Ecto neural progenitor cell (in vitro differentiated cells): ENCODE measurements around the gene PTH1R.

Experiments
- DNase-seq: peaks from one replicate; pipeline ENCODE4 v3.0.0-alpha.2; 2018; ENCODE audit warnings: low spot score

Gene PTH1R

DNA sequence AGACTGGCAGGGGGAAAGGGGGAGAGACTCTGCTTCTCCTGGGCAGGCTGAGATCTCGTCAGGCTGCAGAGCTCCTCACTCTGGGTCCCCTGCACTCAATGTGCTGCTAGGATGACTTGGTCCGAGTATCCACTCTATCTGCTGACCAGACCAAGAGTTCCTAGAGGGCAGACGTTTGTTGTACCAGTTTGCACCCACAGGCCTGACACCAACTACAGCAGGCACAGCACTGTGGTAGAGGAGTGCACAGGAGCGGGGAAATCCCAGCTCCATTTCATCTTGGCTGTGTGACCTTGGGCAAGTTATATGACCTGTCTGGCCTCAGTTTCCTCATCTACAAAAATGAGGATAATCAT lies 70.0 kb downstream of the PTH1R start:
- no peak for DNase-seq

DNA sequence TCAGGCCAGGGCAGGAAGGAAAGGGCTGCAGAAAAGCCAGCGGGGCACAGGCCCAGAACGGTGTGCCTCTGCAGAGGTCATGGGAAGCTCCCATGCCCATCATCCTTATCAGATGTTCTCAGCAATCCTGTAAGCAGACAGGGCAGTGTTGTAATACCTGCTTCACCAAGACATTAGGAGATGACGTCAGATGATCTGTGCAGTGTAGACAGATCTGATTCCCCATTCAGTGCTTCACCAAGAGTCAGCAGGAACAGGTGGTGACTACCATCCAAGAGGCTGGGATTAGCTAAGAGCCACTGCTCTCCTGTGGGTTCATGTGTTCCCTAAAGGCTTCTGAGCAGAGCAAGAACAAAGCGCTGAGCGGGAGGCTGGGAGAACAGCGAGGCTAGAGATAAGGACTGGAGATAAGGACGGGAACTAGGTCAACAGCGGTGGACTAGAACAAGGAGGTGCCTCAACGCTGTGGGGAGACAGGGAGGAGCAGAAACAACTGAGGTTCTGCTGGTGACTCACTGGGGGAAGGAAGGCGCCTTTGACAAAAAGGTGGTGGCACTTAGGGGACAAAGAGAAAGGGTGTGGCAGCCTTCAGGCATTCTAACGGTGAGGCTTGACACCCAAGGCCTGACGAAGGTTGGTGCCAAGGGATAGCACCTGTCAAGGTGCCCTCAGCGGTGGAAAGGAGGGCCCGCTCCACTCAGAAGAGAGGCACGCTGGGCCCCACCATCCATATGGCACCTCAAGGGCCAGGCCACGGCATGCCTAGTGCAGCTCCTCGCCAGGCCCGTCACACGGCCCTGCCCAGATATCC lies 70.7 kb downstream of the PTH1R start:
- no peak for DNase-seq

DNA sequence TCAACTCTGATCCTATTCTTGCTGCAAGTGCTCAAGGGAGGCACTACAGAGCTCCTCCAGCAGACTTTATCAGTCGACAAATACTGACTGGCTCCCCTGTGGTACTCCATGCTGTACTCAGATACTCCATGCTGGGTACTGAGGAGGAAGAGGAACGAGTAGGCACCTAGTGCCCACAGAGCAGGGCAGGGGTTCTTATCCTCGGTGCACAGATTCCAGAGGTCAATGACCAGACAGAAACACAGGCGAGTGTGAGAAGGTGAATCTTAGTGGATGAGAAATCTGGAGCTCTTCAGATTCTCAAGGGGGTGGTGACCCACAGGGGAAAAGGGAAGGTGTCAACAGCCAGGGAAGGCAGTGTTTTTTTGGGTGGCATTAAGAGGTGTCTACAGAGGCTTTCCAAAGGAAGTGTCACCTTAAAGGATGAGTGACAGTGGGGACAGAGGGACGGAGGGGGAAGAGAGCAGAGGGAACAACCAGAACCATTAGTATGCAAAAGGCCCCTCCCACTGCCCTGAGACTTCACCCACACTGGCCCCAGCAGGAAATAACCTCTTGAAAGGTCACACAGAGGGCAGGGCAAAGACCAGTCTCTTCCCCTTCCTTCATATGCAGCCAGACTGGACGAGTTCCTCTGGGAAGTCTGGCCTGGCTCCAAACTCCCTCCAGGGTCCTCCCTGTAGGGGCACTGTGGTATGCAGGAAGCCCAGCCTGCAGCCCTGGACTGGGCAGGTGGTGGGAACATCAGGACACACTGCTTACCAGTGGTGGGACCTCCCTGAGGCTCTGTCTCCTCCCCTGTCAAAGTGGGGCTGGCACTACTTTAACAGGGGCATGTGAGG lies 71.5 kb downstream of the PTH1R start:
- no peak for DNase-seq

DNA sequence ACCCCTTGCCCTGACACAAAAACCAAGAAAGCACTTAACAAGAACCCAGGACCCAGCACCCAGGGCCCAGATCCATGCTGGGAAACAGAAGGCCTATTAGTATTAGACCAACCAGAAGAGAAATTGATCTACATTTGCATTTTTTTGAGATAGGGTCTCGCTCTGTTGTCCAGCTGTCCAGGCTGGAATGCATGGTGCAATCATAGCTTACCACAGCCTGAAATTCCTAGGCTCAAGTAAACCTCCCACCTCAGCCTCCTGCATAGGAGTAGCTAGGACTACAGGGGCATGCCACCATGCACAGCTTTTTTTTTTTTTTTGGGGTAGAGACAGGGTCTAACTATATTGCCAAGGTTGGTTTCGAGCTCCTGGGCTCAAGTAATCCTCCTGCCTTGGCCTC lies 72.7 kb downstream of the PTH1R start:
- DNase-seq, result no peak

DNA sequence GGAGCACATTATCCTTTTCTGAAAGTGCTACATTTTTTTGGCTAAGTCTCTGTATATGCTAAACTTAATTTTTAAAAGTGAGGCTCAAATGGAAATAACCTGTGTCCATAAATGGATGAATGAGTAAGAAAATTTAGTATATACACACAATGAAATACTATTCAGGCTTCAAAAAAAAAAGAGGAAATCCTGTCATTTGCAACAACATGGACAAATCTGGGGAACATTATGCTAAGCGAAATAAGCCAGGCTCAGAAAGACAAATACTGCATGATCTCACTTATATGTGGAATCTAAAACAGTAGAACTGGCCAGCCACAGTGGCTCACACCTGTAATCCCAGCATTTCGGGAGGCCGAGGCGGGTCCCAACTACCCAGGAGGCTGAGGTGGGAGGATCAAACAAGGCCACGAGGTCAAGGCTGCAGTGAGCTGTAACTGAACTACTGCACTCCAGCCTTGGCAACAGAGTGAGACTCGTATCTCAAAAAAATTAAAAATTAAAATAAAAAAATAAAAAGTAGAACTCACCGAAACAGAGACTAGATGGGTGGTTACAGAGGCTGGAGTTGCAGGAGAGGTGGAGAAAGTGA lies 73.2 kb downstream of the PTH1R start:
- no peak for DNase-seq

DNA sequence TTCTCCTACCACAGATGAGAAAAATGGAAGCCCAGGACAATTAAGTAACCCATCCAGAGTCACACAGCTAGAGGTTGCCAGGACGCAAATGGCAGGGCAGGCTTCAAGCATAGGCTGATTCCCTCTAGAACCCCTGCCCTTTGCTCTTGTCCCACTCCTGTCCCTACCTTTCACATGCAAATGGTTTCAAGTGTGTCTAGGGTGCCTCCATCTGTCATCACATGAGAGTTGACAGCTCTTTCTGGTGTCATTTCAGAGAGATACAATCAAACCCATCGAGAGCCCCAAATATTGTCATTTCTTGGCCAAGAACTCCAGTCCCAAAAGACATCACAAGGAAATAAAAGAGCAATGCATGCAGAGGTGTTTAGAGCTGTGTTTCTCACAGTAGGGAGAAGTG lies 75.3 kb downstream of the PTH1R start:
- no peak for DNase-seq
